Nephron progenitor cell (in vitro differentiated cells): ENCODE results near the gene PPP1R1B.

Experiments used
- DNase-seq: peaks from one replicate; pipeline ENCODE4 v3.0.0; 2021
- H3K27ac Mint-ChIP-seq: 2 replicates; pipeline ENCODE4 v1.8.0; 2021; ENCODE audit warnings: mild to moderate bottlenecking, moderate library complexity, mixed read lengths
- H3K27me3 Mint-ChIP-seq: 2 replicates; pipeline ENCODE4 v1.8.0; 2021; ENCODE audit warnings: mild to moderate bottlenecking, low read depth, mixed read lengths; ENCODE audit not compliant: poor library complexity
- H3K36me3 Mint-ChIP-seq: 2 replicates; pipeline ENCODE4 v1.8.0; 2021; ENCODE audit warnings: low read depth, mixed read lengths
- H3K4me1 Mint-ChIP-seq: 2 replicates; pipeline ENCODE4 v1.8.0; 2021; ENCODE audit warnings: mixed read lengths
- H3K4me3 Mint-ChIP-seq: 2 replicates; pipeline ENCODE4 v1.8.0; 2021; ENCODE audit warnings: mild to moderate bottlenecking, moderate library complexity, mixed read lengths
- H3K9me3 Mint-ChIP-seq: 2 replicates; pipeline ENCODE4 v1.8.0; 2021; ENCODE audit warnings: mild to moderate bottlenecking, moderate library complexity, mixed read lengths
- CTCF ChIP-seq: fragments of 200-600 bp; sonication (generic); IDR thresholded peaks from 2 replicates; pipeline ENCODE4 v1.5.0; 2021; ENCODE audit warnings: antibody characterized with exemption

The PPP1R1B gene

GRCh38 chr17:39617446-39618245 is 9.1 kb upstream of the PPP1R1B start:
- H3K9me3 Mint-ChIP-seq = no peaks in the 10 kb centered on the region
- H3K4me3 Mint-ChIP-seq = peak overlapping the region; percentile 82
- H3K4me1 Mint-ChIP-seq = no peaks in the 10 kb centered on the region
- H3K27ac Mint-ChIP-seq = no peak overlapping the region
- peak; percentile 58 for DNase-seq
- no peak for TF ChIP-seq CTCF
- no peaks in the 10 kb centered on the region for H3K36me3 Mint-ChIP-seq
- peaks cover 96% of the 10 kb centered on the region for H3K27me3 Mint-ChIP-seq

GRCh38 chr17:39618246-39618913 is 8.4 kb upstream of the PPP1R1B start:
- H3K27ac Mint-ChIP-seq = no peak overlapping the region
- H3K9me3 Mint-ChIP-seq = no peaks in the 10 kb centered on the region
- peak overlapping the region; percentile 82 for H3K4me3 Mint-ChIP-seq
- no peak for TF ChIP-seq CTCF
- peaks cover 91% of the 10 kb centered on the region for H3K27me3 Mint-ChIP-seq
- no peak for DNase-seq
- H3K4me1 Mint-ChIP-seq = no peaks in the 10 kb centered on the region
- H3K36me3 Mint-ChIP-seq = no peaks in the 10 kb centered on the region

- Mint-ChIP-seq H3K4me3 (peak overlapping the region; percentile 28), H3K27ac (no peak overlapping the region), H3K36me3 (no peaks in the 10 kb centered on the region), H3K4me1 (no peaks in the 10 kb centered on the region), H3K27me3 (peaks cover 91% of the 10 kb centered on the region), H3K9me3 (no peaks in the 10 kb centered on the region)
- TF ChIP-seq CTCF = no peak
- no peak for DNase-seq
Measured at GRCh38 chr17:39618956-39619785, 7.6 kb upstream of the PPP1R1B start.

GRCh38 chr17:39619786-39620101 is 7.0 kb upstream of the PPP1R1B start:
- Mint-ChIP-seq H3K4me1 (no peaks in the 10 kb centered on the region), H3K27me3 (peaks cover 91% of the 10 kb centered on the region), H3K9me3 (no peaks in the 10 kb centered on the region), H3K27ac (no peak overlapping the region), H3K36me3 (no peaks in the 10 kb centered on the region), H3K4me3 (peak overlapping the region; percentile 28)
- no peak for DNase-seq
- TF ChIP-seq CTCF = no peak

- no peak overlapping the region for H3K4me3 Mint-ChIP-seq
Measured at GRCh38 chr17:39621523-39622379, 5.0 kb upstream of the PPP1R1B start.

More at GRCh38 chr17:39621523-39622379, 5.0 kb upstream of the PPP1R1B start:
- H3K27ac Mint-ChIP-seq = no peak overlapping the region
- DNase-seq = peak; percentile 90
- H3K36me3 Mint-ChIP-seq = no peaks in the 10 kb centered on the region
- peaks cover 91% of the 10 kb centered on the region for H3K27me3 Mint-ChIP-seq
- no peaks in the 10 kb centered on the region for H3K9me3 Mint-ChIP-seq
- peaks cover 10% of the 10 kb centered on the region for H3K4me1 Mint-ChIP-seq
- TF ChIP-seq CTCF = peak; percentile 100
